HG03045 (cell line): ENCODE measurements around the gene AHDC1.
A peak's percentile ranks its signal among the peaks of the same experiment; 100 is the strongest.

ENCODE experiments used
- ATAC-seq: cut with Tn5 transposase; IDR thresholded peaks from one replicate; pipeline ENCODE4 v1.9.1; 2021; ENCODE audit warnings: mild to moderate bottlenecking, moderate library complexity; ENCODE audit not compliant: unreplicated experiment

AHDC1 gene

GRCh38 chr1:27499142-27499541, 104.8 kb downstream of the AHDC1 start:
- ATAC-seq = no peak

- no peak for ATAC-seq
These were observed 107.3 kb downstream of the AHDC1 start for GRCh38 chr1:27496604-27497155.

GRCh38 chr1:27492796-27493195, 111.1 kb downstream of the AHDC1 start:
- ATAC-seq = no peak

GRCh38 chr1:27491748-27492700, 111.9 kb downstream of the AHDC1 start:
- no peak for ATAC-seq

GRCh38 chr1:27489973-27490741, 113.8 kb downstream of the AHDC1 start, which contains the start of gene WASF2:
WASF2 (minus strand) TSS chr1:27490167; CDS start chr1:27428890, 61,277 bp downstream.
- ATAC-seq = peak; percentile 89

GRCh38 chr1:27489501-27489972, 114.4 kb downstream of the AHDC1 start:
- peak; percentile 25 for ATAC-seq

GRCh38 chr1:27487966-27488884, 115.7 kb downstream of the AHDC1 start:
- no peak for ATAC-seq

- ATAC-seq = no peak
These were observed 118.6 kb downstream of the AHDC1 start for GRCh38 chr1:27485363-27485762.
